OCI-LY1 (cell line): ENCODE results near the gene NPR2.

ENCODE experiments used
- H2AFZ ChIP-seq: fragments of 200-600 bp; sonication (generic), shearing (Covaris generic); 2 replicates; pipeline ENCODE4 v1.6.0; 2014; ENCODE audit warnings: antibody characterized with exemption, mild to moderate bottlenecking, low read length
- H3F3A ChIP-seq: fragments of 200-600 bp; sonication (generic), shearing (Covaris generic); 2 replicates; pipeline ENCODE4 v1.6.0; 2014; ENCODE audit warnings: mild to moderate bottlenecking, antibody characterized with exemption, low read length, moderate library complexity; ENCODE audit not compliant: insufficient read depth
- H3K27ac ChIP-seq: fragments of 200-600 bp; sonication (generic); 2 replicates; pipeline ENCODE4 v1.5.1; 2014; ENCODE audit warnings: low read length, mixed run types, mild to moderate bottlenecking, low read depth; ENCODE audit not compliant: poor library complexity, severe bottlenecking
- H3K27me3 ChIP-seq: fragments of 200-600 bp; sonication (generic); 2 replicates; pipeline ENCODE4 v1.6.0; 2014; ENCODE audit warnings: antibody characterized with exemption, mild to moderate bottlenecking, low read length, moderate library complexity; ENCODE audit not compliant: insufficient read depth
- H3K36me3 ChIP-seq: fragments of 200-600 bp; sonication (generic); 2 replicates; pipeline ENCODE4 v1.6.1; 2014; ENCODE audit warnings: mild to moderate bottlenecking, antibody characterized with exemption, low read length, moderate library complexity, mixed read lengths; ENCODE audit not compliant: insufficient read depth
- H3K4me1 ChIP-seq: fragments of 200-600 bp; sonication (generic); 2 replicates; pipeline ENCODE4 v1.5.1; 2014; ENCODE audit warnings: mild to moderate bottlenecking, low read length, moderate library complexity; ENCODE audit not compliant: insufficient read depth, severe bottlenecking
- H3K4me2 ChIP-seq: fragments of 200-600 bp; sonication (generic), shearing (Covaris generic); 2 replicates; pipeline ENCODE4 v1.6.1; 2014; ENCODE audit warnings: low read length
- H3K4me3 ChIP-seq: fragments of 200-600 bp; sonication (generic); 2 replicates; pipeline ENCODE4 v1.5.1; 2014; ENCODE audit warnings: low read length, low read depth, mild to moderate bottlenecking, mixed read lengths; ENCODE audit not compliant: poor library complexity, severe bottlenecking
- H3K79me2 ChIP-seq: fragments of 200-600 bp; shearing (Covaris generic); 2 replicates; pipeline ENCODE4 v1.6.1; 2016; ENCODE audit warnings: mixed run types, low read length, mixed read lengths; ENCODE audit not compliant: insufficient read depth
- H3K9ac ChIP-seq: fragments of 200-600 bp; sonication (generic), shearing (Covaris generic); 2 replicates; pipeline ENCODE4 v1.6.1; 2014; ENCODE audit warnings: mild to moderate bottlenecking, low read length, mixed read lengths
- H3K9me2 ChIP-seq: fragments of 200-600 bp; sonication (generic), shearing (Covaris generic); 2 replicates; pipeline ENCODE4 v1.6.1; 2014; ENCODE audit warnings: low read depth, mild to moderate bottlenecking, low read length, mixed read lengths
- H3K9me3 ChIP-seq: fragments of 200-600 bp; shearing (Covaris generic); 2 replicates; pipeline ENCODE4 v1.6.1; 2014; ENCODE audit warnings: low read length, mixed read lengths
- H4K20me1 ChIP-seq: fragments of 200-600 bp; sonication (generic), shearing (Covaris generic); 2 replicates; pipeline ENCODE4 v1.6.0; 2016; ENCODE audit warnings: mild to moderate bottlenecking, low read length; ENCODE audit not compliant: insufficient read depth
- CTCF ChIP-seq: fragments of 200-600 bp; sonication (generic), shearing (Covaris generic); IDR thresholded peaks from 2 replicates; pipeline ENCODE4 v1.5.1; 2017; ENCODE audit warnings: mild to moderate bottlenecking, antibody characterized with exemption, low read length, moderate library complexity, mixed read lengths
- EZH2 ChIP-seq: fragments of 200-600 bp; sonication (generic), shearing (Covaris generic); IDR thresholded peaks from 2 replicates; pipeline ENCODE4 v1.8.0; 2017; ENCODE audit warnings: borderline replicate concordance, mixed run types, mild to moderate bottlenecking, antibody characterized with exemption, low read length, moderate library complexity, mixed read lengths

NPR2 gene

GRCh38 chr9:35858458-35858857 is 67.1 kb downstream of the NPR2 start:
- no peaks in the 10 kb centered on the region for H3K36me3 ChIP-seq
- no peaks in the 10 kb centered on the region for H3K4me1 ChIP-seq
- no peak overlapping the region for H3K4me2 ChIP-seq
- H3K9ac ChIP-seq: no peak overlapping the region
- H3K79me2 ChIP-seq: no peaks in the 10 kb centered on the region
- H3F3A ChIP-seq: no peaks in the 10 kb centered on the region
- no peak overlapping the region for H3K27ac ChIP-seq
- H2AFZ ChIP-seq: no peak overlapping the region
- H4K20me1 ChIP-seq: no peaks in the 10 kb centered on the region
- no peaks in the 10 kb centered on the region for H3K27me3 ChIP-seq
- TF ChIP-seq CTCF: no peak
- TF ChIP-seq EZH2: no peak
- H3K9me3 ChIP-seq: no peaks in the 10 kb centered on the region
- no peaks in the 10 kb centered on the region for H3K9me2 ChIP-seq
- no peak overlapping the region for H3K4me3 ChIP-seq
